IMR-90 (cell line): ENCODE data around the gene MPL. TPM values are rescaled to one million over a fixed set of nuclear protein-coding genes. Genes with fewer than 3 reads are reported as not detected.

Experiments used
- ATAC-seq: fragments of 200-7000 bp; cut with Tn5 transposase; 2 replicates; pipeline ENCODE4 v1.9.1; 2020; ENCODE audit warnings: low read depth, mild to moderate bottlenecking, moderate library complexity
- BruUV-seq: library from RNA; stranded (reverse); fragments of 400-500 nt; replicated peaks from 2 replicates; lab custom pipeline; 2021; lab: Mats Ljungman, UMichigan
- CTCF ChIA-PET: fragments of 300-600 bp; formaldehyde crosslinking; extraction: SDS; loops from one replicate; lab custom pipeline; 2021; ENCODE audit warnings: antibody characterized with exemption; lab: Yijun Ruan, JAX
- POLR2A ChIA-PET: fragments of 300-600 bp; sonication (Branson Sonifier 250); formaldehyde crosslinking; loops from one replicate; lab custom pipeline; 2022; ENCODE audit warnings: antibody characterized with exemption; ENCODE audit not compliant: unreplicated experiment; lab: Charles Lee
- DNase-seq: peaks from one replicate; pipeline ENCODE4 v3.0.0; 2013
- H2AFZ ChIP-seq: replicated peaks from 2 replicates; pipeline ENCODE3; 2013; ENCODE audit warnings: low read length, mild to moderate bottlenecking; ENCODE audit not compliant: poor library complexity
- H2AK5ac ChIP-seq: 2 replicates; pipeline ENCODE4 v1.6.1; 2013; ENCODE audit warnings: low read depth, low read length, inconsistent platforms
- H2AK9ac ChIP-seq: replicated peaks from 2 replicates; pipeline ENCODE3; 2013; ENCODE audit warnings: mild to moderate bottlenecking, low read depth, low read length, moderate library complexity; ENCODE audit not compliant: poor library complexity
- H2BK120ac ChIP-seq: 2 replicates; pipeline ENCODE4 v1.6.1; 2013; ENCODE audit warnings: low read depth, low read length, inconsistent platforms
- H2BK15ac ChIP-seq: 3 replicates; pipeline ENCODE4 v1.6.1; 2013; ENCODE audit warnings: low read depth, low read length, inconsistent platforms
- H2BK20ac ChIP-seq: 2 replicates; pipeline ENCODE4 v1.6.1; 2013; ENCODE audit warnings: low read depth, mild to moderate bottlenecking, inconsistent platforms, low read length, moderate library complexity
- H2BK5ac ChIP-seq: 2 replicates; pipeline ENCODE4 v1.6.1; 2013; ENCODE audit warnings: mild to moderate bottlenecking, low read depth, low read length, inconsistent platforms; ENCODE audit not compliant: poor library complexity, severe bottlenecking
- H3K14ac ChIP-seq: replicated peaks from 2 replicates; pipeline ENCODE4 v1.6.1; 2013; ENCODE audit warnings: low read depth, low read length, inconsistent platforms
- H3K18ac ChIP-seq: 2 replicates; pipeline ENCODE4 v1.6.1; 2013; ENCODE audit warnings: low read depth, low read length, control low read depth
- H3K23ac ChIP-seq: 2 replicates; pipeline ENCODE4 v1.6.1; 2013; ENCODE audit warnings: low read depth, low read length, inconsistent platforms
- H3K27ac ChIP-seq: 2 replicates; pipeline ENCODE4 v1.5.1; 2013; ENCODE audit warnings: mild to moderate bottlenecking, control low read depth, low read length; ENCODE audit not compliant: insufficient read depth
- H3K27me3 ChIP-seq: 2 replicates; pipeline ENCODE4 v1.6.1; 2013; ENCODE audit warnings: low read length; ENCODE audit not compliant: control insufficient read depth, insufficient read depth
- H3K36me3 ChIP-seq: 2 replicates; pipeline ENCODE4 v1.6.1; 2013; ENCODE audit warnings: low read length, mixed read lengths; ENCODE audit not compliant: control insufficient read depth, insufficient read depth
- H3K4ac ChIP-seq: 2 replicates; pipeline ENCODE4 v1.6.1; 2013; ENCODE audit warnings: low read depth, low read length, inconsistent platforms
- H3K4me1 ChIP-seq: 2 replicates; pipeline ENCODE4 v1.6.1; 2013; ENCODE audit warnings: low read length, mixed read lengths; ENCODE audit not compliant: control insufficient read depth, insufficient read depth
- H3K4me2 ChIP-seq: 2 replicates; pipeline ENCODE4 v1.6.1; 2013; ENCODE audit warnings: low read depth, mild to moderate bottlenecking, control low read depth, low read length, moderate library complexity
- H3K4me3 ChIP-seq: 2 replicates; pipeline ENCODE4 v1.5.1; 2013; ENCODE audit warnings: low read depth, mild to moderate bottlenecking, control low read depth, low read length, moderate library complexity; ENCODE audit not compliant: insufficient read depth
- H3K56ac ChIP-seq: 2 replicates; pipeline ENCODE4 v1.6.1; 2013; ENCODE audit warnings: low read length, inconsistent platforms; ENCODE audit not compliant: insufficient read depth; ENCODE audit errors: extremely low read depth
- H3K79me1 ChIP-seq, 2 experiments: 2 replicates each; pipeline ENCODE4 v1.6.1; 2013; ENCODE audit warnings: low read length in 2 of 2, inconsistent platforms in 1 of 2, low read depth in 1 of 2
- H3K9ac ChIP-seq: 2 replicates; pipeline ENCODE4 v1.6.1; 2013; ENCODE audit warnings: low read depth, low read length, control low read depth
- H3K9me1 ChIP-seq: 2 replicates; pipeline ENCODE4 v1.6.1; 2013; ENCODE audit warnings: low read length, inconsistent platforms; ENCODE audit not compliant: insufficient read depth
- H3K9me3 ChIP-seq: 2 replicates; pipeline ENCODE4 v1.6.1; 2013; ENCODE audit warnings: low read length; ENCODE audit not compliant: control insufficient read depth, insufficient read depth
- H4K20me1 ChIP-seq: 2 replicates; pipeline ENCODE4 v1.6.1; 2013; ENCODE audit warnings: low read length, inconsistent platforms; ENCODE audit not compliant: insufficient read depth
- H4K5ac ChIP-seq: 2 replicates; pipeline ENCODE4 v1.6.1; 2013; ENCODE audit warnings: mild to moderate bottlenecking, low read depth, low read length, control low read depth
- H4K8ac ChIP-seq, 2 experiments: 2 replicates each; pipeline ENCODE4 v1.6.1; 2013; ENCODE audit warnings: low read depth in 2 of 2, low read length in 2 of 2, control low read depth in 1 of 2, inconsistent platforms in 1 of 2
- H4K91ac ChIP-seq: 2 replicates; pipeline ENCODE4 v1.6.1; 2013; ENCODE audit warnings: low read depth, low read length, inconsistent platforms; ENCODE audit not compliant: insufficient read depth
- BHLHE40 ChIP-seq: fragments of 150-350 bp; IDR thresholded peaks from 2 replicates; pipeline ENCODE4 v1.6.1; 2016; ENCODE audit warnings: mild to moderate bottlenecking, low read depth, low read length
- CTCF ChIP-seq: conservative IDR thresholded peaks from 2 replicates; pipeline ENCODE4 v1.5.1; 2012; ENCODE audit warnings: mild to moderate bottlenecking, low read depth, low read length, improper control_type of control experiment
- FOS ChIP-seq: fragments of 150-350 bp; IDR thresholded peaks from 2 replicates; pipeline ENCODE4 v1.6.1; 2016; ENCODE audit warnings: low read depth, low read length
- MXI1 ChIP-seq: IDR thresholded peaks from 2 replicates; pipeline ENCODE4 v1.6.1; 2012; ENCODE audit warnings: low read depth, mild to moderate bottlenecking, low read length, moderate library complexity, borderline replicate concordance
- NFE2L2 ChIP-seq: fragments of 150-350 bp; IDR thresholded peaks from 2 replicates; pipeline ENCODE4 v1.6.1; 2016; ENCODE audit warnings: low read depth, mild to moderate bottlenecking, low read length
- POLR2A ChIP-seq: IDR thresholded peaks from 2 replicates; pipeline ENCODE4 v1.6.1; 2012; ENCODE audit warnings: mild to moderate bottlenecking, low read depth, low read length
- RCOR1 ChIP-seq: IDR thresholded peaks from 2 replicates; pipeline ENCODE4 v1.6.1; 2012; ENCODE audit warnings: mild to moderate bottlenecking, low read length, improper control_type of control experiment; ENCODE audit not compliant: insufficient replicate concordance
- WGBS, 2 experiments: methylation state at CpG; one replicate each; pipeline versions ENCODE4 v1.1.5 to v1.1.7; 2013; ENCODE audit warnings: missing lambda C conversion rate in 2 of 2; ENCODE audit not compliant: insufficient read length in 1 of 2; ENCODE audit errors: extremely low coverage in 2 of 2; 5-methylcytosine and 5-hydroxymethylcytosine counted together
- dilution Hi-C: fragments of 300-500 bp; cut with HindIII; formaldehyde crosslinking; loops from one replicate; pipeline ENCODE4 v1.14.3; 2018; ENCODE audit warnings: low sequenced_read_pairs; ENCODE audit not compliant: unreplicated experiment
- in situ Hi-C: fragments of 300-500 bp; cut with MboI; formaldehyde crosslinking; loops from 3 replicates; pipeline ENCODE4 v1.14.3; 2019; ENCODE audit warnings: low sequenced_read_pairs, inconsistent platforms, mixed read lengths
- intact Hi-C: fragments of 100-400 bp; cut with micrococcal nuclease; formaldehyde crosslinking; loops from 2 replicates; pipeline ENCODE4 v1.10.0; 2022
- polyA plus RNA-seq, 3 experiments: library from polyadenylated mRNA; depleted of rRNA; stranded (reverse); fragments of >200 nt; gene quantifications; 2 replicates each; pipeline ENCODE4 v1.2.3, GENCODE V29; 2012; ENCODE audit warnings: low replicate concordance in 1 of 3
- total RNA-seq: library from RNA; depleted of rRNA; stranded (reverse); fragments of >200 nt; gene quantifications from 2 replicates; pipeline ENCODE4 v1.2.3, GENCODE V29; 2012
- TF ChIP-seq, protein P1 (sequence below): fragments of 150-350 bp; IDR thresholded peaks from 2 replicates; pipeline ENCODE4 v1.6.1; 2017; ENCODE audit warnings: mild to moderate bottlenecking, antibody characterized with exemption, low read length, low read depth

The MPL gene
- total and polyA plus RNA-seq, 2 of the 4 experiments (the other 2 are of a cell fraction) = 0.12 TPM; not detected in 1

GRCh38 chr1:43367026-43367903 is 29.6 kb downstream of the MPL start:
- H3K36me3 ChIP-seq = peaks cover 32% of the 10 kb centered on the region
- intact Hi-C loops = no loop called here

More at GRCh38 chr1:43367026-43367903, 29.6 kb downstream of the MPL start:
- peak overlapping the region; percentile 100 for H2AK9ac ChIP-seq
- peak overlapping the region; percentile 77 for H2BK120ac ChIP-seq
- peaks cover 27 to 75% of the 10 kb centered on the region in 2 experiments for H3K79me1 ChIP-seq
- no peak overlapping the region for H2BK15ac ChIP-seq
- ATAC-seq = peak; percentile 75
- H3K56ac ChIP-seq = peak overlapping the region; percentile 99
- H3K27ac ChIP-seq = peak overlapping the region; percentile 93
- H3K4ac ChIP-seq = peak overlapping the region; percentile 99
- peak overlapping the region; percentile 97 for H3K23ac ChIP-seq
- peak overlapping the region; percentile 91 for H2BK5ac ChIP-seq
- ChIA-PET CTCF (interaction anchor here (0.6 to 1.0 kb wide), 2 partner anchors 18 to 210 kb away, joined by 3 read pairs; no protein-coding TSS in a partner anchor), POLR2A (interaction anchor here (1.4 kb wide), 1 partner anchor 9 kb away, joined by 4 read pairs; the partner anchor contains the start of gene CDC20)
- peaks cover 13% of the 10 kb centered on the region for H3K4me1 ChIP-seq
- peaks cover 12% of the 10 kb centered on the region for H3K9me1 ChIP-seq
- peak overlapping the region; percentile 90 for H3K9ac ChIP-seq
- peak overlapping the region; percentile 87 for H3K4me2 ChIP-seq
- no TSS peak for BruUV-seq
- H4K5ac ChIP-seq = peak overlapping the region; percentile 51
- in situ Hi-C loops (no loop called here), dilution Hi-C loops (no loop called here)
- no peaks in the 10 kb centered on the region for H3K27me3 ChIP-seq
- H3K14ac ChIP-seq = peak overlapping the region; percentile 99
- DNase-seq = no peak
- H2AFZ ChIP-seq = peak overlapping the region; percentile 98
- 3% methylated on average over 14 of the region's 48 CpGs; no CpG with 5 or more reads in 1 of the 2 experiments for WGBS, 2 experiments
- peak overlapping the region; percentile 80 for H3K4me3 ChIP-seq
- 0 out of 2 replicates have a peak, but pooled peaks have one; percentile 26 for TF ChIP-seq POLR2A
- TF ChIP-seq FOS = no peak
- TF ChIP-seq RCOR1 = peak; percentile 18
- peak; percentile 80; the same call in 1 of the 2 replicates for TF ChIP-seq MXI1
- no peak for TF ChIP-seq NFE2L2
- no peak for TF ChIP-seq CTCF
- peak; percentile 63; the same call in 1 of the 2 replicates for TF ChIP-seq BHLHE40
- TF ChIP-seq, protein P1, sequence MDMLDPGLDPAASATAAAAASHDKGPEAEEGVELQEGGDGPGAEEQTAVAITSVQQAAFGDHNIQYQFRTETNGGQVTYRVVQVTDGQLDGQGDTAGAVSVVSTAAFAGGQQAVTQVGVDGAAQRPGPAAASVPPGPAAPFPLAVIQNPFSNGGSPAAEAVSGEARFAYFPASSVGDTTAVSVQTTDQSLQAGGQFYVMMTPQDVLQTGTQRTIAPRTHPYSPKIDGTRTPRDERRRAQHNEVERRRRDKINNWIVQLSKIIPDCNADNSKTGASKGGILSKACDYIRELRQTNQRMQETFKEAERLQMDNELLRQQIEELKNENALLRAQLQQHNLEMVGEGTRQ = no peak
- H4K8ac ChIP-seq = peak overlapping the region; percentile 90 to 97
- peak overlapping the region; percentile 42 for H3K18ac ChIP-seq
- H4K91ac ChIP-seq = peak overlapping the region; percentile 93
- H3K9me3 ChIP-seq = no peaks in the 10 kb centered on the region
- peak overlapping the region; percentile 99 for H2AK5ac ChIP-seq
- peaks cover 23% of the 10 kb centered on the region for H4K20me1 ChIP-seq
- peak overlapping the region; percentile 67 for H2BK20ac ChIP-seq
